GM19351 (cell line): ENCODE data around the gene AKR1A1.
"Not testable (repeated sequence)": the region's sequence is repeated elsewhere in the genome, so short reads cannot be mapped to it uniquely, and the experiment has no call there.

Experiments used
- ATAC-seq: cut with Tn5 transposase; IDR thresholded peaks from one replicate; pipeline ENCODE4 v1.9.1; 2021; ENCODE audit warnings: mild to moderate bottlenecking, moderate library complexity; ENCODE audit not compliant: unreplicated experiment

AKR1A1 gene

DNA sequence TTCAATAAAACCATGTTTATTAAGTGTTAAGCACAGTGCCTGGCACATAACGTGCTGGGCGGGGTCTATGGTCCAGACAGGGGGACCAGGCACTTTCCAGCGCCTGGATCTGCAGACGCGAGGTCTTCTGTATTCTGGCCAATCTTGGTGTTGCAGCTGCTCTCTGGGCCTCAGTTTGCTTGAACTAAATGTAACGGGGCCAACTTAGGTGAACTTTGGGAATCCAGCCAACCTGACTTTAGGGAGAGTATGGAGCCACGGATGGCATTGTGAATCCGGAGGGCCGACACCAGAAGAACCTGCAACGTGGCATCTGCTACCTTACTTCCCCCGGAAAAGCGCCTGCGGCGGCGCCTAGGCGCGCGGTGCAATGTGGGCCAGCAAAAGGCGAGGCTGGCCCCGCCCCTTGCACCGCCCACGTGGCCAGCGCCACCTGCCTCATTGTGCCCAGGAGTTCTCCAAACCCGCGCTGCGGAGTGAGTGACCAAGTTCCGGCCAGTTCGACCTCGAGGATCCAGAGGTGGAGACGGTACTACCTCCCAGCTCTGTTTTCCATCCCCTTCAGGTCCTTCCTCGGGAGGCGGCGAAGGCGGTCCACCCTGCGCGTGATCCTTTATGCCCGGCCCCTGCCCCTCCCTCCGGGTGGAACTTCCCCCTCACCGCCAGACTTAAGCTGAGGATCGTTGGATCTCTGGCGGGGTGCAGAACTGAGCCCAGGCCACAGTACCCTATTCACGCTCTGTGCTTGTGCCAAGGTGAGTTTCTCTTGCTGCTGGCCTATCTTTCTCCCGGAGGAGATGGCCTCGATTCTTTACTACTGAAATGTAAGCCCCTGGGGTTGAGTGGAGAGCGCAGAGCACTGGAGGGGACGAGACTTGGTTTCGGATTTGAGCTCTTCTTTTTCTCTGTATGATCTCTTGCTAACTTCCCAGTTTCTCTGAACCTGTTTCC, at the start of gene AKR1A1:
Gene AKR1A1 (plus strand): TSS at position 426 of the 951 bp plus-strand sequence. CDS start 10,969 bp downstream, outside the sequence.
- ATAC-seq = peak; percentile 88

DNA sequence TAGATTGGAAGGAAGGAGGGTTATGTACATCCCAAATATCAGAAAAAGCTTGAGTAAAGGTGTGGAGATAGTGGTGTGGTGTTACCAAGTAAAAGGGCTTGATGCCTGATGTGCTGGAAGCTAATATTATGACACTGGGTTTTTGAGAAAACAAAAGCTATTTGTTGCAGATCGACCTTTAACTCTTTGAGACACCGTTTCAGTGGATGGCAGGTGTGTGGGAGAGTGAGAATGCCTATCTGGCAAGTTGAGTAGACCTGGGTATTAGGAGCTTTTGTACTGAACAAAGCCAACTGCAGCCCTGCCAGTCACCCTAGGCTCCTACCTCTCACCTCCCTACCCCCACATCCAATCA, 49.1 kb upstream of the AKR1A1 start:
- no peak for ATAC-seq

DNA sequence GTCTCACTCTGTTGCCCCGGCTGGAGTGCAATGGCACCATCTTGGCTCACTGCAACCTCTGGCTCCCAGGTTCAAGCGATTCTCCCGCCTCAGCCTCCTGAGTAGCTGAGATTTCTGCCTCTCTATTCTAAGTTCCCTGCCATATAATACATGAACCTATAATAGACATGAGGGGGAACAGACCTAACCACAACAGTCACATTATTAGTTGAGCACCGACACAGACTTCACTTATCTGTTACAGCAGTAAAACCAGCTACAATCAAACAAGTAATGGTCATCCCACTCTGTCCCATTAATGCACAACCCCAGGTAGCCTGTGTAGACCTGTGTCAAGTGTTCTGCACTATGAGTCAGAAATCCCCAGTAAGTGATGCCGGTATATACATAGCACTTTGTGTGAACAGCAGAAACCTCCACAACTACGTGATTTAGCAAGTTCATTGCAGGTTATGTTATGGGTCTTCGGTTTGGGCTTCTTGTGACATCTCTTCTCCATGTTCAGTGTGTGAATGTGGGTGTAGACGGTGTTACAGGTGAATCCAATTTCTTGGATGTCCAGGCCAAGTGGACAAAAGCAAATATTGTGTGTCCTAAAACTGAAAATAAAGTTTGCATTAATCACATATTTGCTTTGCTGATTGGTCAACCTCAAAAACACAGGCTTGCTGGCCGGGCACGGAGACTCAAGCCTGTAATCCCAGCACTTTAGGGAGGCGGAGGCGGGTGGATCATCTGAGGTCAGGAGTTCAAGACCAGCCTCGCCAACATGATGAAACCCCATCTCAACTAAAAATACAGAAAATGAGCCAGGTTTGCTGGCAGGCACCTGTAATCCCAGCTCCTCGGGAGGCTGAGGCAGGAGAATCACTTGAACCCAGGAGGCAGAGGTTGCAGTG, 46.9 kb upstream of the AKR1A1 start:
- ATAC-seq = no peak

DNA sequence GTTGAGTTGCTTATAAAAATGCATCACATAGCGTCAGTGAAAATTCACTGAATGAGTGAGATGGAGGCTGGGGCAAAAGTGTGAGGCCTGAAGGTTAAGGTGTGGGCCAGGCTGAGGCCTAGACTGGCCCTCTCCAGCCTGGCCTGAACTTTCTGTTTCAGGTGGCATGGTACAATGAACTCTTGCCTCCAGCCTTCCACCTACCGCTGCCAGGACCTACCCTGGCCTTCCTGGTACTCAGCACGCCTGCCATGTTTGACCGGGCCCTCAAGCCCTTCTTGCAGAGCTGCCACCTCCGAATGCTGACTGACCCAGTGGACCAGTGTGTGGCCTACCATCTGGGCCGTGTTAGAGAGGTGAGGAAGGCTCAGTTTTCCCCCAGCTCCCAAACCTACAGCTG, 43.4 kb upstream of the AKR1A1 start:
- ATAC-seq = no peak

DNA sequence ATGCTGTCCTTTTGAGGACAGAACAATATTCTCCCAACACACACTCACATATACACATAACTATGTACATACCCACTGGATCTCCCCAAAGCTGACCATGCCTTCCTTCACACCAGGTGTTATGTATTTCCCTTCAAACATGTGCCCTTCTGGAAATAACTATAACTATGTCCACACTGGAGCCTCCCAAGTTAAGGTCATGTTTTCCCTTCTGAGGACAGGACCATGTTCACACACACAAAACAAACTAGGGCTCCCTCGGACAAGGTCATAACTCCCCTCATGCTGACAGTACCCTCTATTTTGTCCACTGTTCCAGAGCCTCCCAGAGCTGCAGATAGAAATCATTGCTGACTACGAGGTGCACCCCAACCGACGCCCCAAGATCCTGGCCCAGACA, 42.7 kb upstream of the AKR1A1 start:
- no peak for ATAC-seq

DNA sequence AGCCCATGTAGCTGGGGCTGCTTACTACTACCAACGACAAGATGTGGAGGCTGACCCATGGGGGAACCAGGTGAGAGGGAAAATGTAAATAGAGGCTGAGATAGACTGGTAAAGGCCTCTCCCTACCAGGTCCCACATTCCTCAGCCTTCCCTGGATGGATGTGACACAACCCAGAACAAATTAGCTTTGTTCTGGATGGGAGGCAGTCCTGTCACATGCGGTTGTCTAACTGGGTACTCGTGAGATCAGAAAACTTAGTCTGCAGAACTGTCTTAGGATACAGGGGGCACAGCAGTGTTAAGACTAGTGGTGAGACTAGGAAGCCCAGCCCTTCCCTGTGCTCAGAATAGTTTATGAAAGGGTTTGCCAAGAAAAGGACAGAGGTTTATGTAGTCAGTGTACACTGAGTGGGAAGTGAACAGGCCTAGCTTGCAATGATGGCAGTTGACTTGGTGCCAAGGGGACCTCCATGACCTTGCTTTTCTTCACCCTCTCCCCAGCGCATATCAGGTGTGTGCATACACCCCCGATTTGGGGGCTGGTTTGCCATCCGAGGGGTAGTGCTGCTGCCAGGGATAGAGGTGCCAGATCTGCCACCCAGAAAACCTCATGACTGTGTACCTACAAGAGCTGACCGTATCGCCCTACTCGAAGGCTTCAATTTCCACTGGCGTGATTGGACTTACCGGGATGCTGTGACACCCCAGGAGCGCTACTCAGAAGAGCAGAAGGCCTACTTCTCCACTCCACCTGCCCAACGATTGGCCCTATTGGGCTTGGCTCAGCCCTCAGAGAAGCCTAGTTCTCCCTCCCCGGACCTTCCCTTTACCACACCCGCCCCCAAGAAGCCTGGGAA, 42.1 kb upstream of the AKR1A1 start:
- no peak for ATAC-seq

DNA sequence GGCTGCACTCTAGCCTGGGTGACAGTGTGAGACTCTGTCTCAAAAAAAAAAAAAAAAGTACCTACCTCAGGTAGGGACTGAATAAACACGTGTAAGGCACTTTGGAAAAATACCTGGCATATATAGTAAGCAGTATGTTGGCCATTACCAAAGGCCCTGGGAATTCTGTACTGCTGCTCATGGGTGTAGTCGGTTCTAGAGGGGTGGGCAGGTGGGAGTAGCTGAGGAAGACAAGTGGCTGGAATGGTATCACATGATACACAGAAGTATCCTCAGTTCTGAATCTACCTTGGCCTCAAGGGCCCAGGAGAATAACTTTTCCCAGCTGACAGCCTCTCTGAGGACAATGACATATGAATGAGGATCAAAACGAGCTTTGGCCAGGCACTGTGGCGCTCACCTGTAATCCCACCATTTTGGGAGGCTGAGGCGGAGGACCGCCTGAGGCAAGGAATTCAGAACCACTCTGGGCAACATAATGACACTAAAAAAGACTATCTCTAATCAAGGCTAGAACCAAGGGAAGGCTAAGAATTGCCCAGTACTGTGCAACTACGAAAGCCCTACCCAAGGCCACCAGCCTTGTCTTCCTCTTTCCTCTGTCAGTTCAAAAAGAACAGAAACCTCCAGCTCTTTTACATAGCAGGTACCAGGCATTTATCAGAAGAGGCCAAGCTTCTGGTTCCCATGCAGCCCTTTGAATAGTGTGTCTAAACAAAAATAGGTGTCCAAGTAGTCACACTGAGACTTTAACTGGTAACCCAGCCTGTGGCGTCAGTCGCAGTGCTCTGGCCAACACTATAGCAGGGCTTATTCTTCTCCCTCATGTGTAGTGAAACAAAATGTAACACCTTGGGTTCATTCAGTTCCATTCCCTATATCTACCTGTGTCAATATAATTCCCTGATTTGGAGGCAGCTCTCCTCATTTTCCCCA, 40.3 kb upstream of the AKR1A1 start:
- ATAC-seq = no peak

DNA sequence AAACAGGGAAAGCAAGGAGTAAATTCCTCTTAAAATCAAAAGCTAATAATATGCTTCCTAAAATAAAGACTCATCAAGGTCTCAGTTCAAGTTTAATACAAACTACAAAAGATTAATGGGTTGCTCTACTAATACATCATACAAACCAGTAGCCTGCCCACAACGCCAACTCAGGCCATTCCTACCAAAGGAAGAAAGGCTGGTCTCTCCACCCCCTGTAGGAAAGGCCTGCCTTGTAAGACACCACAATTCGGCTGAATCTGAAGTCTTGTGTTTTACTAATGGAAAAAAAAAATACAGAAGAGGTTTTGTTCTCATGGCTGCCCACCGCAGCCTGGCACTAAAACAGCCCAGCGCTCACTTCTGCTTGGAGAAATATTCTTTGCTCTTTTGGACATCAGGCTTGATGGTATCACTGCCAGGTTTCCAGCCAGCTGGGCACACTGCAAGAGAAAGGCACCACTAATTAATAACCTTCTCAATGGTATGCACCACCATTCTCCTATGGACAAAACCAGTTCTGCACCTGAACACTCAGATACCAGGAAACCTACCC, 39.6 kb upstream of the AKR1A1 start:
- ATAC-seq = no peak

DNA sequence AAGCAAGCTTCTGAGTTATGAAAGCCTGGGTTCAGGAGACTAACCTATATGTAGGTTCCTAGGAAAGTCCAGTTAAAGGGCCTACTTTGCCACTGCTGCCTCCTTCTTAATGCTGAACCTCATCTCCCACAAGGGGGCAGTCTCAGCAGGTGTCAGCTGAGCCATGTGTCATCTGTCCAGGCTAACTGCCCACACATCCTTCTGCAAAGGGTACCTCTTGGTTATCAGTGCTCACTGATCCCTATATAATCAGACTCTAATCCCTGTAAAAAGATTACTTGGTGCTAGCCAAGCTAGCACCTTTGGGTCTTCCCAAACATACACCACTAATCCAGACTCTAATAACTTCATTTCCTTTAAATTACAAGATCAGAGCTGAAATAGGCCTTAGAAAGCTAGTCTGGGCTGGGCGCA, 38.0 kb upstream of the AKR1A1 start:
- ATAC-seq = no peak

DNA sequence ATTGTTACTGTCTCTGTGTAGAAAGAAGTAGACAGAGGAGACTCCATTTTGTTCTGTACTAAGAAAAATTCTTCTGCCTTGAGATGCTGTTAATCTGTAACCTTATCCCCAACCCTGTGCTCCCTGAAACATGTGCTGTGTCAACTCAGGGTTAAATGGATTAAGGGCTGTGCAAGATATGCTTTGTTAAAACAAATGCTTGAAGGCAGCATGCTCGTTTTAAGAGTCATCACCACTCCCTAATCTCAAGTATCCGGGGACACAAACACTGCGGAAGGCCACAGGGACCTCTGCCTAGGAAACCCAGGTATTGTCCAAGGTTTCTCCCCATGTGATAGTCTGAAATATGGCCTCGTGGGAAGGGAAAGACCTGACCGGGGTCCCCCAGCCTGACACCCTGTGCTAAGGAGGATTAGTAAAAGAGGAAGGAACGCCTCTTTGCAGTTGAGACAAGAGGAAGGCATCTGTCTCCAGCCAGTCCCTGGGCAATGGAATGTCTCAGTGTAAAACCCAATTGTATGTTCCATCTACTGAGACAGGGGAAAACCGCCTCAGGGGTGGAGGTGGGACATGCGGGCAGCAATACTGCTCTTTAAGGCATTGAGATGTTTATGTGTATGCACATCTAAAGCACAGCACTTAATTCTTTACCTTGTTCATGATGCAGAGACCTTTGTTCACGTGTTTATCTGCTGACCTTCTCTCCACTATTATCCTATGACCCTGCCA, 36.9 kb upstream of the AKR1A1 start:
- ATAC-seq = not testable (repeated sequence)

DNA sequence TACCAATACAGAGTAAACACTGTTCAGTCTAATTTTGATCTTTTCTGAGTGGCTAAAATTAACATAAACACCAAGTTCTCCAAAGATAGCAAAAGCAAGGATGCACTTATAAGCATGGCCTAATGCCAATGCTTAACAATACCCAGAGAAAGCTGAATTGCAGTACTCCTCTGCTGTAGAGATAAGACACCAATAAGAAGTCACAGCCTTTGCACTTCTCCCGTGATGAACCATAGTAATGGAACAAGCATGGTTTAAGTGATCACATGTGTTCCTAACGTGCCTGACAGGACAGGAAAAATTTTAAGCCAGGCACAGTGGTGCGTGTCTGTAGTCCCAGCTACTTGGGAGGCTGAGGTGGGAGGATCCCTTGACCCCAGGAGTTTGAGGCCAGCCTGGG, 34.6 kb upstream of the AKR1A1 start:
- no peak for ATAC-seq

DNA sequence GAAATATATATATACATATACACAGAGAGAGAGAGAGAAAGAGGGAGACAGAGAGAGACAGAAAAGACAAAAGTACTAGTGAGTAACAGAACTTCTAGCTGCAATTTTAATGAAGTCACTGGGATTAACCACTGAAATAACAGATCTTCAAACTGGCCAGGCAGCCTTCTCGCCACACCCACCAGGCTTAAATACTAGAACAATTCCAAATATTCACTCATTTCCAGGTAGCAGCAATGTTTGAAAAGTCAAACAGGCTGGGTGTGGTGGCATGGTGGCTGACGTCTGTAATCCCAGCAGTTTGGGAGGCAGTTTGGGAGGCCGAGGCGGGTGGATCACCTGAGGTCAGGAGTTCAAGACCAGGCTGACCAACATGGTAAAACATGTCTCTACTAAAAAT, 34.2 kb upstream of the AKR1A1 start:
- no peak for ATAC-seq

DNA sequence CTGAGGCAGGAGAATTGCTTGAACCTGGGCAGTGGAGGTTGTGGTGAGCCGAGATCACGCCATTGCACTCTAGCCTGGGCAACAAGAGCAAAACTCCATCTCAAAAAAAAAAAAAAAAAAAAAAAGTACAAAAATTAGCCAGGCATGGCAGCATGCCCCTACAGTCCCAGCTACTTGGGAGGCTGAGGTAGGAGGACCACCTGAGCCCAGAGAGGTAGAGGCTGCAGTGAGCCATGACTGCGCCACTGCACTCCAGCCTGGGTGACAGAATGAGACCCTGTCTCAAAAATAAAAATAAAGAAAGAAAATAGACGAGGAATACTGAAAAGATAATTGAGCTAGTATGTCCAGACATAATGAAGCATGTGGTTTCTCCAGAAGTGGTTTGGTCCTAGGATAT, 32.3 kb upstream of the AKR1A1 start:
- not testable (repeated sequence) for ATAC-seq

DNA sequence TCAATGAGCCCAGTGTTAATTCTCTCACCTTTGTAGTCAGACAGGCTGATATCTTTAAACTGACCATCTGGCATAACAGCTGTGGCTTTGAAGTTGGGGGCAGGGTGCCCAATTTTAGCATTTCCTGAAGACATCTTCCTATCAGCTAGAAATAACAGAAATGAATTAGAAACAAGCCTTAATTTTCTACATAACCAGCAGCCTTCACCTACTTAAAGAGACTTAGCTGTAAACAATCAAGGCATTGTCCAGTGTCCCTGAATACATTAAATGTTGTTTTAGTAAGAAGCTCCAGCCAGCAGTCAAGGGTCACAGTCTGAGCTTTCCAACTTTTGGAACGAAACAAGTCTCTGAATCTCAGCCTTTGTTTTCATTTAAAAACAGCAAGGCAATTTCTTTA, 31.7 kb upstream of the AKR1A1 start:
- no peak for ATAC-seq

DNA sequence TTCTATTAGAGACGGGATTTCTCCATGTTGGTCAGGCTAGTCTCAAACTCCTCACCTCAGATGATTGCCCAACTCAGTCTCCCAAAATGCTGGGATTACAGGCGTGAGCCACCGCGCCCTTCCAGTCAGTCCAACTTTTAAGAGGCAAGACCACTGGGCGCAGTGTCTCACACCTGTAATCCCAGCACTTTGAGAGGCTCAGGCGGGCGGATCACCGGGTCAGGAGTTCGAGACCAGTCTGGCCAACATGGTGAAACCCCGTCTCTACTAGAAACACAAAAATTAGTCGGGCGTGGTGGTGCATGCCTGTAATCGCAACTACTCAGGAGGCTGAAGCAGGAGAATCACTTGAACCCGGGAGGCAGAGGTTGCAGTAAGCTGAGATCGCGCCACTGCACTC, 30.9 kb upstream of the AKR1A1 start:
- ATAC-seq = not testable (repeated sequence)

DNA sequence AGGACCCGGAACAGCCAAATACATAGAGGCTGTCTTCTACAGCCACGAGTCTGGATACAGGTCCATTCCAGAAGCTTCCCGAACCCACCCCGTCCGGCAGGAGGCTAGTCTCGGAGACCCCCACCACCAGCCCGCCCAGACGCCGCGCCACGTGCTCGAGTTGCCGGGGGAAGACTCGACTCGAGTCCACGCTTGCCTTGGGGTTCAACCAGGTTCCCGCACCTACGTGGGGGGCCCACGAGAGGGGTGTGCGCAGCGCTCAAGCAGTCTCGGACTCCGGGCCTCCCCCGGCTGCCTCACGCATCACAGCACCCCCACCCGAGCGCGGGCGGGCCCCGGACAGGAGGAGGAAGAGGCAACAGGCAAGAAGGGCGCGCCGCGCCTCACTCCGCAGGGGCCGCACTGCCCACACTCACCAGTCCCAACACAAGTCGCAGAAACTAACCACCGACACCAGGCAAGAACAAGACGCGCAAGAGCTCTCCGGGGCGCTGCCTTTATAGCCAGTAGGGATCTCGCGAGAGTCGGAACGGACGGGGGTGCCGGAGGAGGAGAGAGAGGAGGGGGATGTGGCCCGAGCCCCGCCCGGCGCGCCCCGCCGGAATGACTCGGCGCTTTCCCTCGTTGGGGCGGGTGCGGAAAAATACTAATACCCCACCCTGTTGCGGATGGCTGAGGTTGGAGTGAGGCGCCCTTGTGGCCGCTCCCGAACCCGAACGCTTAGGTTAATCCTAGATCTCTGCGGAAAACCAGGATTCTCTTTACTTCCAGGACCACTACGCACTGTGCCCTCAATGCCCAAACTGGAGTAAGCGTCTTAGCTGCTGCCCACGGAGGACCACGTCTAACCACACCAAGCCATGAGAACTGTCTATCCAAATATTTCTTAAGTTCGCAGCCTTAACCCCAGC, 29.0 kb upstream of the AKR1A1 start, which contains the start of gene PRDX1:
Gene PRDX1 (minus strand): TSS at position 472 of the 911 bp plus-strand sequence. CDS start 2,841 bp downstream, outside the sequence.
- ATAC-seq = peak; percentile 81

DNA sequence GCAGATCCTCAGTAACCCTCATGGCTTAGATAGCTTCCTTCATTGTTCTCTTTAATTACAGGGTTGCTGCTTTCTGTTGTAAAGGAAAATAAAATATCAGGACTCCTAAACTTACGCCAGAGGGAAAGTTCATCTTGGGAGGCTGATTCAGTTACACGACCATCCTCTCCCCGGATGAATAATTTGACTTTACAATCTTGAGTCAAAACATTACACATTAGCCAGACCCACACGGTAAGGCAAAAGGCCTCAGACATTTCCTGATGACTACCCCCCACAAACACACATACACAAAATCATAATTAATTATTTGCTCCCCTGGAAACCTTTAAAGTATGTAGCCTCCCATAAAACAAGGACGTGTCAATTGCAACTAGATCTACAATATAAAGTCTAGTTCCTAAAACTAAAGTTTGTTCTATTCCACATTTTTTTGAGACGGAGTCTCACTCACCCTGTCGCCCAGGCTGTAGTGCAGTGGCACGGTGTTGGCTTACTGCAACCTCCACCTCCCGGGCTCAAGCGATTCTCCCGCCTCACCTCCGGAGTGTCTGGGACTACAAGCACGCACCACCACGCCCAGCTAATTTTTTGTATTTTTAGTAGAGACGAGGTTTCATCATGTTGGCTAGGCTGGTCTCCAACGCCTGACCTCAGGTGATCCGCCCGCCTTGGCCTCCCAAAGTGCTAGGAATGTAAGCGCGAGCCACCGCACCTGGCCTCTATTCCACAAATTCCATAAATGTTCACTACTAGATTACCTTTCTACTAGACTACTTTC, 28.1 kb upstream of the AKR1A1 start:
- ATAC-seq = no peak
